ENCODE data around the gene DPH5.

- TF ChIP-seq CTCF (IDR thresholded peaks at IDR 0.05), result no peak
- TF ChIP-seq POLR2AphosphoS5 (IDR thresholded peaks at IDR 0.05), result no peak
Measured at GRCh38 chr1:101037316-101037715, 11.7 kb upstream of the DPH5 start.
